Measurements from ENCODE around the gene FAM229A.

Gene FAM229A

DNA sequence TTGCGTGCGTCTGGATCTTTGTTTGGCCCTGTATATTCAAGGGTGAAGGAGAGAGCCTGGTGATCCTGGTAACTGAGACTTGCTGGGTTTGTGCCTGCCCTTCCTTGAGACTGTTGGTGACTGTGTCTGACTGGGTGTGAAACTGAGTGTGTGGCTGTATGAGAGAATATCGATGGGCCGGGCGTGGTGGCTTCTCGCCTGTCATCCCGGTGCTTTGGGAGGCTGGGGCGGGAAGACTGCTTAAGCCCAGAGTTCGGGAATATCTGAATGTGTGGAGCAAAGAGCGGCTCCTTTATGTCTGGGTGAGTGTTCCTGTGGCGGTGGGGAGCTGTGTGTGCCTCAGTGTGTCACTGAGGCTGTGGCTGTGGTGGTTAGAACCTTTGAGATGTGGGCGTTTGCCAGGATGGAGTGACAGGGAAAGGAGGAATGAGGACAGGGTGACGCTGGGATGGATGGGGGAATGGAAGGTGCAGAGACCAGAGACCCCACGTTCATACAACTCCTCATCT lies 23.6 kb downstream of the FAM229A start:
- DNase-seq (ENCODE audit: insufficient read length, low spot score) (no peak), FAIRE-seq (no peak)
- TF ChIP-seq, protein P1, sequence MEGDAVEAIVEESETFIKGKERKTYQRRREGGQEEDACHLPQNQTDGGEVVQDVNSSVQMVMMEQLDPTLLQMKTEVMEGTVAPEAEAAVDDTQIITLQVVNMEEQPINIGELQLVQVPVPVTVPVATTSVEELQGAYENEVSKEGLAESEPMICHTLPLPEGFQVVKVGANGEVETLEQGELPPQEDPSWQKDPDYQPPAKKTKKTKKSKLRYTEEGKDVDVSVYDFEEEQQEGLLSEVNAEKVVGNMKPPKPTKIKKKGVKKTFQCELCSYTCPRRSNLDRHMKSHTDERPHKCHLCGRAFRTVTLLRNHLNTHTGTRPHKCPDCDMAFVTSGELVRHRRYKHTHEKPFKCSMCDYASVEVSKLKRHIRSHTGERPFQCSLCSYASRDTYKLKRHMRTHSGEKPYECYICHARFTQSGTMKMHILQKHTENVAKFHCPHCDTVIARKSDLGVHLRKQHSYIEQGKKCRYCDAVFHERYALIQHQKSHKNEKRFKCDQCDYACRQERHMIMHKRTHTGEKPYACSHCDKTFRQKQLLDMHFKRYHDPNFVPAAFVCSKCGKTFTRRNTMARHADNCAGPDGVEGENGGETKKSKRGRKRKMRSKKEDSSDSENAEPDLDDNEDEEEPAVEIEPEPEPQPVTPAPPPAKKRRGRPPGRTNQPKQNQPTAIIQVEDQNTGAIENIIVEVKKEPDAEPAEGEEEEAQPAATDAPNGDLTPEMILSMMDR (IDR thresholded peaks at IDR 0.05; ENCODE audit: insufficient read depth, missing control alignments): no peak

DNA sequence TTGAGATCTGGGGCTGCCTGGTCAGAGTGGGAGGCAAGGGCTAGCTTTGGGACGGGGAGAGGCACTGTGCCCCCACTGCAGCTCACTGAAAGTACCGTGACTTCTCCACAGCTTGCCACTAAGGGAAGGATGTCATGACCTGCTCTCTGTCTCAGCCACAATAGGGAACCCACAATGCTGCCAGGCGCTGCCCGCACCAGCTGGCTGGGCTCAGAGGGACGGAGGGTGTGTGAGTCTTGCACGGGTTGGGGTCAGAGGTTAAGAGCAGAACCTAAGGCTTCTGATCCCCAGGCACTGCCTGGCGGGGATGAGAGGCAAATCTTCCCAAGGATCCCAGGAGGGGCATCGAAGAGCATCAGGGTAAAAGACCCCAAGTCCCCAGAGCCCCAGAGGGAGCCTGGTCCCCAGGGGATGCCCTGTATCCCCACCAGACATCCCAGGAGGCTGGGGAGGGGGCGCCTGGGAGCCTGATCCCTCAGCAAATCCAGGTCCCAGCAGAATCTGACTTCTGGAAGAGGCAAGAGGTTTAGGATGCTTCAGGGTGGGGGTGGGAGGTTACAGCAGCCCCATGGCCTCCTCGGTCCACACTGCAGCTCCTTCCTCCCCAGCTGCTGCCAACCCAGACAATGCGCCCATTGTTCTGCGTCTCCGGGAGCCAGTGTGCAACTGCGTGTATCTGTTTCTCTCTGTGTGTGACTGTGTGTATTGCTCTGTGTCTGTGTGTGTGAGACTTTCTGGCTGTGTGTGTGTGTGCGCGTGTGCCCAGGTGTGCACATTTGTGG lies 24.2 kb downstream of the FAM229A start:
- DNase-seq (ENCODE audit: insufficient read length, low spot score) (no peak), FAIRE-seq (no peak)
- TF ChIP-seq, protein P1 (IDR thresholded peaks at IDR 0.05; ENCODE audit: insufficient read depth, missing control alignments): no peak

DNA sequence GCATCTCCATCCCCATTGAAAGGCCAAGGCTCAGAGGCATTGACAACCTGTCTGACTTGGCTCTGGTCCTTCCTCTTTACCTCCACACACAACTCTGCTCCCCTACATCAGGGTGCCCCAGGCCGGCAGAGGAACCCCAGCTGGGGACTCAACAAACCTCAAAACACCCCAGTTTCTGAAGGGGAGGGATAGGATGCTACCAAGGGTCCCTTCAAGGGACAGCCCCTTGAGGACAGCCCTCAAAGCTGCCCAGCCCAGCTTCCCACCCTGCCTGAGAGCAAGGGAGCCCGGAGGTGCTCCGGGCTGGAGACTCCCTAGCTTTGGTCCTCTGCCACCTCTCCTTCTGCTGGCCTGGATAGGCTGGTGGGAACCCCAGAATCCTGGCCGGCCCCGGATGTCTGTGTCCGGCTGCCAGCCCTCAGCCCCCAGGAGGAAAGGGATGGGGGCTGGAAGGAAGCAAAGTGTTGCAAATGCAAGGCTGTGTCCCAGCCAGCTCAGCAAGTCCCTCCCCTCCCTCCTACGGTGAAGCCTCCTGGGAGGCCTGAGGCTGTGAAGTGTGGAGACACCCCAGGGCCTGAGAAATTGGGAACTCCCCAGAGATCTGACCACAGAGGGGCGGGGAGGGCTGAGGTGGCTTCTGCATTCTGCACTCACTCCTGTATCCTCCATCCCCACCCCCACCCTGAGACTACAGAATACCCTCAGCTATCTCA lies 25.2 kb downstream of the FAM229A start:
- TF ChIP-seq, protein P1 (IDR thresholded peaks at IDR 0.05; ENCODE audit: insufficient read depth, missing control alignments): no peak
- DNase-seq (ENCODE audit: insufficient read length, low spot score) (no peak), FAIRE-seq (no peak)

DNA sequence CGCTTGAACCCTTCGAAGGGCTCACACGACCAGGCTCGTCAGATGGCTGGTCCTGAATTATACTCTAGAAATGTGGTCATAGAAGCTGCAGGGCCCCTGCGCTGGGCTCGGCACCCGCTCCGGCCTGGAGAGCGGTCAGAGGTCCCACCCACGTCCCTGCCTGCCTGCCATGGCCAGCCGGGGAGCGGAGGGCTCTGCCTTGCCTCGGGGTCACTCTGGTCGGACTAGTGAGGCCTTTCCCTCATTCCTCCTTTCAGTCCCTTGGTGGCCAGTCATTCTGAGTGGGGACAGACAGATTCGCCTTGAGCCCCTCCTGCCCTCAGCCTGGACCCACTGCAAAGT lies 25.7 kb downstream of the FAM229A start:
- FAIRE-seq (no peak), DNase-seq (ENCODE audit: insufficient read length, low spot score) (no peak)
- TF ChIP-seq, protein P1 (IDR thresholded peaks at IDR 0.05; ENCODE audit: insufficient read depth, missing control alignments): no peak

DNA sequence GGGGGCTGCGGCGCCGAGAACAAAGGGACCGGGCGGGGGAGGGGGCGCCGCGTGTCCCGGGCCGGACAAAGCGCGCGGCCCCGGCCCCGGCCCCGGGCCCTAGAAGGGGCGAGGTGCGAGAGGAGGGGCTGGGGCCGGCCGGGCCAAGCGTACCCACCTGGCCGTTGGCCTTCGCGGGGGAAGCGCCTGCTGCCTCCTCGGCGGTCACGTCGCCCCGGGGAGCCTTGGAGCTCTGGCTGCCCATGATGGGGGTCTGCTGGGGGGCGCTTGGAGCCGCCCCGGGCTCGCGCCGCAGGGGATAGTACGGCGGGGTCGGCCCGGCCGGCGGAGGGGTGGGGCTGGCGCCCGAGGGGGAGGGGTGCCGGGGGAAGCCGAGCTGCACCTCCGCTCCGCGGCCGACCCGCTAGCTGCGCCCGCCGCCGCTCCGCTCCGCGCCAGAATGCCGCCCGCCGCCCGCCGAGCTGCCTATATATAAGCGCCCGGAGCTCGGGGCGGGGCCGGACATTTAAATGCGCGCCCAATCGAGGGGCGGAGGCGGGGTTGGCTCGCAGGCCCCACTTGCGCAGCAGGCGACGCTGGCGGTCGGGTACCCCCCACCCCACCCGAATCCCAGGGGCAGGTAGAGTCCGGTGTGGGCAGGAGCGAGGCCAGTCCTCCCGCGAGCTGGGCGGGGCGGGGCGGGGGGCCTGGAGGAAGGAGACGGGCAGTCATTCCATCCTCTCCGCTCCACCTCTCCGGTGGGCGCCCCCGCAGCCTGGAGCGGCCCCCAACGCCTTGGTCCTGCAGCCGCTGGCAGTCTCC lies 26.3 kb downstream of the FAM229A start, which contains the start of gene MARCKSL1:
Gene MARCKSL1 (minus strand): TSS at position 444 of the 801 bp plus-strand sequence. CDS start 200 bp downstream, at position 244.
- DNase-seq (ENCODE audit: insufficient read length, low spot score) (peak; percentile 82), FAIRE-seq (no peak)

DNA sequence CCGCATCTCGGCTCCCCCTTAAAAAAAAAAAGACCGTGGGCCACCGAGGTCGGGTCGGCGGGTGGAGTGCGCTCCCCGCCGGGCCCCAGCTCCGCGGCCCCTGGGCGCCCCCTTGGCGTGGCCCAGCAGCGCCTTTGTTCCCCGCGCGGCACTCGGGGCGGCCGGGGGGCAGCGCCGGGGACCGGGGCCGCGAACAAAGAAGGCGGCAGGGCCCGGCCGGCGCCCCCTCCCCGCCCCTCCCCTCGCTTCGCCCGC lies 26.8 kb downstream of the FAM229A start:
- no peak for FAIRE-seq
- DNase-seq (ENCODE audit: insufficient read length, low spot score): no peak
- TF ChIP-seq, protein P1 (IDR thresholded peaks at IDR 0.05; ENCODE audit: insufficient read depth, missing control alignments): no peak

More for the DNA sequence above, 26.3 kb downstream of the FAM229A start, which contains the start of gene MARCKSL1:
- TF ChIP-seq, protein P1 (IDR thresholded peaks at IDR 0.05; ENCODE audit: insufficient read depth, missing control alignments): no peak

Measured in D721Med (cell line).